GM12874 (cell line): ENCODE measurements around the gene GRPEL2.

Experiments used
- CTCF ChIP-seq: IDR thresholded peaks from 2 replicates; pipeline ENCODE4 v1.5.1; 2011; ENCODE audit warnings: low read depth, mild to moderate bottlenecking, control low read depth, low read length, moderate library complexity; ENCODE audit not compliant: insufficient read depth

Gene GRPEL2

GRCh38 chr5:149345147-149345891, at the start of gene GRPEL2:
Gene GRPEL2 (plus strand): TSS chr5:149345499. CDS start chr5:149345540, 41 bp downstream.
- TF ChIP-seq CTCF = no peak

GRCh38 chr5:149297340-149298025, 47.8 kb upstream of the GRPEL2 start:
- no peak for TF ChIP-seq CTCF

GRCh38 chr5:149298163-149298562, 47.1 kb upstream of the GRPEL2 start:
- TF ChIP-seq CTCF = no peak

DNA sequence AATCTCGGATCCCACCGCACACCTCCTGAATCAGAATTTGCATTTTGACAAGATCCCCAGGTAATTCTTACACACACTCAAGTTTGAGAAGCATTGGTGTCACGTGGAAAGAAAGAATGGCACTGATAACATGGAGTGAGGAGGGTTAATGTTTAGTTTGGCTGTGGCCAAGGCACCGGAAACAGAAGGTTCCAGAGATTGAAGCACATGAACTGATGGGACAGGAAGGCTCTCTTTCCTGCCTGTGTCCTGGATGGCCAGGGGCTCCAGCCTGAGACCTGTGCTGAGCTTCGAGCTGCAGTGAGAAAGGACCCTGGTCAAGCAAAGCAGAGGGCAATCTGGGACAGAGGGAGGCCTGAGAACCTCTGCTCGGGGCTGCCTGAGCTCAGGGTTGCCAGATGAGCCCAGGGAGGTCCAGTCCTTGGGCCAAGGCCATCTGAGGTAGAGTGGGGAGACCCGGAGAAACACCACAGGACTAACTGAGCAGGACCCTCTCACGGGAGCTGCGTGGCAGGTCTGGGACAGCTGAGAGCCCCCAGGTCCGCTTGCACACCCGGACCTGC, 46.4 kb upstream of the GRPEL2 start:
- no peak for TF ChIP-seq CTCF

DNA sequence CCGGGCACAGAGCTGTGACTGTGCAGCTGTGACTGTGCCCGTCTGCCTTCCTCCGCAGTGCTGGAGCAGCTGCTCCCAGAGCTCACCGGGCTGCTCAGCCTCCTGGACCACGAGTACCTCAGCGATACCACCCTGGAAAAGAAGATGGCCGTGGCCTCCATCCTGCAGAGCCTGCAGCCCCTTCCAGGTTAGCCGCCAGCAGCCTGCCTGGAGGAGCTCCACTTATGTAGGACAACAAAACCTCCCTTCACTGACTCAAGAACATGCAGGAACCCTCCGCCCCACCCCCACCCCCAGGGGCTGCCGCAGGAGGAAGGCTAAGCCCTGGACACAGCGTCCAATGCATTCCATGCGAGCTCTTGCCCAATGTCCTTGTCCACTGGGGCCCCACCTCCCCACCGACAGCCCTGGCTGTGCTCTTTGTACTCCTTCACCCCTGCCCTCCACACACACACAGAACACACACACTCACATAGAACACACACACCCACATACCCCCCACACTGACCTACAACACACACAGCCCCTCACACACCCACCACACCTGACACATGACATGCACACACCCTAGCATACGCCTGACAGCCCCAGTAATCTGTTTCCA, 45.7 kb upstream of the GRPEL2 start:
- no peak for TF ChIP-seq CTCF

DNA sequence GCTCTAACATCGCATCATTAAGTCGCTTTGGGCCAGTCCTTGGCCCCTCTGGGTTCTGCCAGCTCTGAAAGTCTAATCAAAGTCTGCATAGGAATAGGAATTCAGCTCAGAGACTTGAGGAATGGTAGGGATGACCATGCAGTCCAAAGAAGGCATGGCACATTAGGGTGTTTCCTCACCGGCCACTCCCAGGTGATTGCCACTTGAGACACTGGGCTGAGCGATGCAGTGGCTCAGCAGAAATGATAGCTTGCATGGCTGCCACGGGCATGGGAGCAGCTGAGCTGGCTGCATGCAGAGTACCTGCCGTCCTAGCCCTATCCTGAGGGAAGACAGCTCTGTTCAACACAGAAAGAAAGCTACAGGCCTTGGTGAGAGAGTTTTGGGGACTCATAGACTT, 44.9 kb upstream of the GRPEL2 start:
- TF ChIP-seq CTCF = no peak

GRCh38 chr5:149301049-149301743, 44.1 kb upstream of the GRPEL2 start:
- no peak for TF ChIP-seq CTCF
